GM18873 (cell line): ENCODE results near the gene LAMTOR5.
"Not testable (repeated sequence)": the region's sequence is repeated elsewhere in the genome, so short reads cannot be mapped to it uniquely, and the experiment has no call there.

Experiments used
- ATAC-seq: cut with Tn5 transposase; IDR thresholded peaks from one replicate; pipeline ENCODE4 v1.9.1; 2021; ENCODE audit warnings: mild to moderate bottlenecking, moderate library complexity, moderate number of reproducible peaks; ENCODE audit not compliant: unreplicated experiment, low FRiP score

Gene LAMTOR5

GRCh38 chr1:110407260-110408210 lies at the start of gene LAMTOR5:
Gene LAMTOR5 (minus strand): TSS chr1:110407694. CDS start chr1:110407620, 74 bp downstream.
- ATAC-seq, result peak; percentile 71

GRCh38 chr1:110457206-110457605 lies 49.7 kb upstream of the LAMTOR5 start:
- no peak for ATAC-seq

DNA sequence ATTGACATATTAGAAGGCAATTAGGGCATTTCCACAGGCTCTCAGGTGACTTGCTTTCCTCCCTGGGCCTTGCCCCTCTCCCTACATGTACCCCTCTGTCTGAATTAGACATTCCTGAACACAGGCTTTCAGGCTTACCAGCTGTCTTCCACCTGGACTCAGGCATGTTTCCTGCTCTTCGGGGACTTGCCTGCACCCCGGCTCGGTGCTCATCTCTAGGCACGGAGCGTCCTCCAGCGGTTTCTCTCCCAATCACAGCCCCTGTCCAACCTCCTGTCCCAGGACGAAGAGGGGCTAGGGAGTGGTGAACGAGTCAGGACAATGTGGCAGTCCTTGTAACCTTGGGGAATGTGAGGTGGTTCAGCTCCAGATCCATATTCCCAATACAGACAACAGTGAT lies 47.7 kb upstream of the LAMTOR5 start:
- ATAC-seq, result no peak

- ATAC-seq, result no peak
These were observed 46.8 kb upstream of the LAMTOR5 start for GRCh38 chr1:110454328-110454727.

- ATAC-seq, result no peak
These were observed 46.3 kb upstream of the LAMTOR5 start for GRCh38 chr1:110453829-110454228.

GRCh38 chr1:110452330-110452729 lies 44.8 kb upstream of the LAMTOR5 start:
- ATAC-seq, result no peak

GRCh38 chr1:110450929-110451328 lies 43.4 kb upstream of the LAMTOR5 start, which contains the start of gene PROK1:
Gene PROK1 (plus strand): TSS chr1:110451149. CDS start chr1:110451217, 68 bp downstream.
- ATAC-seq, result no peak

GRCh38 chr1:110449661-110450651 lies 42.5 kb upstream of the LAMTOR5 start:
- no peak for ATAC-seq

- no peak for ATAC-seq
These were observed 37.1 kb upstream of the LAMTOR5 start for GRCh38 chr1:110444561-110444960.

DNA sequence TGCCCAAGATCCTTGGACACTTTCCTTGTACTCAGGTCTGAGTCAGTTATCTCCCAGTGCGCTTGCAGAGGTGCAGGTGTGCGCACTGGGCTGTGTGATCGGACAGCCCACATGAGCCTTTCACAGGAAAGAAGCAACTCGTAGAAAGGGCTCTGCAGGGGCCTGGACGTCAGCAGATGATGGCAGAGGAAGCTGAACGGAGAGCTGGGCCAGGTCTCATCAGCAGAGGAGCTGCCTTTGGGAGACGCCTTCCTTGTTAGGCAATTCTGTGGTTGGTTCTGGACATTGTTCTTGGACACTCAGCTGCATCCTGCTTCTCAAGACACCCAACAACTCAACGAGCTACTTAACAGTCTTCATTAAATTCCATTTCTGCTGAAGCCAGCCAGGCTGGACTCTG lies 36.0 kb upstream of the LAMTOR5 start:
- no peak for ATAC-seq

- ATAC-seq, result no peak
These were observed 34.4 kb upstream of the LAMTOR5 start for GRCh38 chr1:110441888-110442287.

DNA sequence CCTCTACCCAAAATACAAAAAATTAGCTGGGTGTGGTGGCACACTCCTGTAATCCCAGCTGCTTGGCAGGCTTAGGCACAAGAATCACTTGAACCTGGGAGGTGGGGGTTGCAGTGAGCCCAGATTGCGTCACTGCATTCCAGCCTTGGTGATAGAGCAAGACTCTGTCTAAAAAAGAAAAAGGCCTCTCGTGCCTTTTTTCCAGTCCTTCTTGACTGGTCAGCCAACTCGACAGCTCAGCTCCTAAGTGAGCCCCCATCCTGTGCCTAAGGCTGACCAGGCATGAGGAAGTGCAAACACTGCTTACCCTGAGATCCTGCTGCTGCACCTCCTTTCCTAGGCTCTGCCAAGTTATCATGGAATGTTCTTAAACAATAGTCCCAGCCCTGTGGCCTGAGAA lies 33.4 kb upstream of the LAMTOR5 start:
- no peak for ATAC-seq

DNA sequence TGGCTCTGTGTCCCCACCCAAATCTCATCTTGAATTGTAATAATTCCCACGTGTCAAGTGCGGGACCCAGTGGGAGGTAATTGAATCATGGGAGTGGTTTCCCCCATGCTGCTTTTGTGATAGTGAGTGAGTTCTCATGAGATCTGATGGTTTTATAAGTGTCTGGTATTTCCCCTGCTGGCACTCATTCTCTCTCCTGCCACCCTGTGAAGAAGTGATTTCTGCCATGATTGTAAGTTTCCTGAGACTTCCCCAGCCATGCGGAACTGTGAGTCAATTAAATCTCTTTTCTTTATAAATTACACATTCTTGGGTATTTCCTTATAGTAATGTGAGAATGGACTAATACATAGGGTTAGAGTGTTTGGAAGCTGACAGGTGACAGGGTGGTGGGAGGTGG lies 32.4 kb upstream of the LAMTOR5 start:
- not testable (repeated sequence) for ATAC-seq

DNA sequence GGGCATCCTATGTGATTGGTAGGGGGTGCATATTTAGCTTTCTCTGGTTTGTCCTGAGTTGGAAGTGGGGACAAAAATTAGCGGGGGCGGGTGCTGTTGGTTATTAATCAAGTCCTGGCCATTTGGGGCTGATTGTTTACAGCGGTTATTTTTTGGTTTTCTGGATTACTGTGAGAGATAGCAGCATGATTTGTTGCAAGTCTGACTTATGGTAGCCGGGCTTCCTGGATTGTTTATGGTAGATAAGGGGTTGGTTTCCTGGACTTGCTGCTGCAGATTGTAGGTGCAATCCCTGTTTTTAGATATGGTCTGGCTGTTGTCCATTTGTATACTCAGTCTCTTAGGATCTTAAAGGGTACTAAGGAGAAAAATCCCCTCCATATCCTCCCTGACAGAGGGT lies 31.4 kb upstream of the LAMTOR5 start:
- no peak for ATAC-seq

- not testable (repeated sequence) for ATAC-seq
These were observed 30.3 kb upstream of the LAMTOR5 start for GRCh38 chr1:110437645-110438299.

DNA sequence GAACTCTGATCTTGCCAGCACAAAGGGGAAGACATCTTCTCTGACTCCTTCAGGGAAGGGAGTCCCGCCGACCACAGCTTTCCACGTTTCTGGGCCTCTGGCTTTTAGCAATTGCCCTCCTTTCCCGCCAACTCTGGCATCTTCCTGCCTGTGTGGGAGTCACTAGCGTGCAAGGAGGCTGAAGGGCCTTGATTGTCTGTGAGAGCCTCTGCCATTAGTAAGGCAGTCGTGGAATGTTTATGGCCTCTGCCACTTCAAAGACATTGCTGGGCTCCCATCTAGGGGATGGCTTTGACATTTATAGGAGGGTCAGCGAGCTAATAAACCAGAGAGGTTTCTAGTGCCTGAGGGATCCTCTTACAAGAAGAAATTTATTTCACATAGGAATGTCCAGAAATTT lies 29.1 kb upstream of the LAMTOR5 start:
- no peak for ATAC-seq

DNA sequence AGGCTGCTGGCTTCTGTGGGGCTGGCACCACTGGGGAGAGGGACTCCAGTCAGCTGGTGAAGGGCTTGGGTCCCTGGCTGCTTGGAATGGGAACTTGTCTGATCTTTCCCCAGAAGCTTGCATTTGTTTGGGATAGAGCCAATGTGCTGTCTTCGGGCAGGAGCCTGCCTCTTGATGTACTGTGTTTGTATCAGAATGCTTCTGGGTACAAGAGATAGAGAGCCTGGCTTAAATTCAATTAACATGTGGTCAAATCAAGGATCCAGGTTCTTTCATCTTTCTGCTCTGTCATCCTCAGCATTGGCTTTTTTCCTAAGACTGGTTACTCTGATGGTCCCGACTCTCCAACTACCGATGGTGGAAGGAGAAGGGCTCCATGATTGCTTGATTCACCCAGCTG lies 27.5 kb upstream of the LAMTOR5 start:
- no peak for ATAC-seq

DNA sequence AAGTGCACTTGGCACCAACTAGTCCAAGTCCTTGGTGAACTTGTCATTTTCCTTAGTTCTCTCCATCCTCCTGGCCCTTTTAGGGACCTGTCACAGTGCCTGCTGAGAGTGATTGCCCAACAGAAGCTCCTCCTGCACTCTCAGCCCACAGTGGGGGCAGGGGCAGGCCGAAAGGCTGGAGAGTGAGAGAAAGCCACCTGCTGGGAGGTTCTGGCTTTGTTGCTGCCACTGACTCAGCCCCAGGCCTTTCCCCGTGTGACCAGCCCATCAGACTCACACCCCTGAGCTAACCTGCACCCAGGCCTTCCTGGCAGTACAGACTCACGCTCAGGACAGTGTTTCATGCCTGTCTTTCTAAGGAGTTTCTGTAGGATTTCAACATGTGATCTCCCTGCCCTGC lies 26.3 kb upstream of the LAMTOR5 start:
- ATAC-seq, result no peak

DNA sequence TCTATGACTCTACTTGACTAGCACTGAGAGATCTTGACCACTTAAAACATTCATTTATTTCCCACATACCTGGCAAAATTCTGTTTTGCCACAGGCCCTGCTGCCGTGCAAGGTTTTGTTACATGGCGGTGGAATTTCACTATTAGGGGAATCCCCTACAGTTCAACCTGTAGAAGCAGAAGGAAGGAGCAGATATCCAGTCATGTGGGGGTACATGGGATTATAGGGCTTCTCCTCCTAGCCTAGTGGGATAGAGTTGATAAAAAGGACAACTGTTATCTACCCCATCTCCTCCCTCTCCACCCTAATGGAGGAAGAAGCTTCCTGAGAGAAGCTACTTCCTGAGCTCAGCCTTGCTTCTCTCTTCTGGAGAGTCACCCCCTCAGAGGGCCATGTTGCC lies 25.7 kb upstream of the LAMTOR5 start:
- no peak for ATAC-seq

- ATAC-seq, result no peak
These were observed 23.4 kb upstream of the LAMTOR5 start for GRCh38 chr1:110430901-110431300.
